ENCODE data around the gene SCNN1A. TPM values are rescaled to one million over a fixed set of nuclear protein-coding genes. Genes with fewer than 3 reads are reported as not detected.

Gene SCNN1A
- total RNA-seq, 1 experiment from 2014 or later: 118 TPM

DNA sequence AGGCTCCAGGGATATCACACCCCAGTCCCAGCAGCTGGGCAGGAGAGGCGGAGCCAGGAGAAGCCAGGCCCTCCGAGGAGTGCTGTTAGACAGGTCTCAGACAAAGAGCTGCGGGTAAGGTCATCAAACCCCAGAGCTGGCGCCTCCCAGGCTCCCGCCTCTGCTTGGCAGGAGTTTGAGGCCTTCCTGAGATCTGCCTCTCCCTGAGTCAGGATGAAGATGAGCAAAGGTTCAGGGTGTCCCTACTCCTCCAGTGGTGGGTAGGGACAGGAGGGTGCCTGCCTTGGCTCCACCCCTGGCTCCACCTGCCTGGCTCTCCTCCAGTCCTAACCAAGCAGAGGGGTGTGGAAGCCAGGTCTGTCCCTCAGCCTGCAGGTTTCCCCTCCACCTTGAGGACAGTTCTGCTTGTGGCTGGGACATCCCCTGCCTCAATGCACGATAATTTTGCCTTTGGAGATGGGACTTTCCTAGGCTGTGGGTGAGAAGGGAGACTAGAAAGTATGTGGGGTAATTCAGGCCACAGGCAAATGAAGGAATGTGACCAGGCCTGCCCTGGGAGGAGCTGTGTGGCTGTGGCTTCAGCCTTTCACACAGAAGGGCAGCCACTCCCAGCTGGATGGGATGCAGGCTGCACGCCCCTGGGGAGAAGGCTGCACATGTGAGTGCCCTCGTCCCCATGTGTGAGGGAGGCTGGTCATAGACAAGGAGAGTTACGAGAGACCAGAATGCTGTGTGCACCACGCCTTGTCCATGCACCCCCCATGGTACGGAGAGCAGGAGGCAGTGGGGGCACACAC, 62.6 kb downstream of the SCNN1A start:
- Histone ChIP-seq H3K9ac (ENCODE audit: low read length) (peak overlapping the region; percentile 26; the same call in 1 of the 2 replicates), H3K4me1 (ENCODE audit: control insufficient read depth in 1 of 2, insufficient read depth in 2 of 2, low read length in 2 of 2) (peaks cover 31 to 41% of the 10 kb centered on the region in 2 experiments), H2AFZ (ENCODE audit: low read depth, low read length, poor library complexity, severe bottlenecking) (no peak overlapping the region), H3K36me3 (ENCODE audit: control insufficient read depth in 1 of 2, insufficient read depth in 2 of 2, low read length in 2 of 2) (peaks cover 0 to 12% of the 10 kb centered on the region in 2 experiments; a peak in 2 of 4 replicates), H3K79me2 (ENCODE audit: insufficient read depth, low read length) (no peaks in the 10 kb centered on the region), H4K20me1 (ENCODE audit: insufficient read depth) (no peaks in the 10 kb centered on the region), H3K4me3 (replicated peaks in 1 of 2; ENCODE audit: low read depth in 1 of 2, low read length in 2 of 2) (peak overlapping the region in 1 of 2 experiments; percentile 8; a peak in 1 of 4 replicates), H3K27ac (ENCODE audit: low read depth, low read length) (peak overlapping the region; percentile 57), H3K4me2 (ENCODE audit: low read length) (peak overlapping the region; percentile 93), H3K27me3 (ENCODE audit: insufficient read depth, low read length) (no peaks in the 10 kb centered on the region), H3K9me3 (ENCODE audit: control insufficient read depth in 1 of 2, insufficient read depth in 1 of 2, low read depth in 1 of 2, low read length in 2 of 2) (no peaks in the 10 kb centered on the region), H3K9me2 (ENCODE audit: insufficient read depth) (no peaks in the 10 kb centered on the region)
- intact Hi-C loops (cut with micrococcal nuclease): no loop called here
- ATAC-seq: peak; percentile 79
- DNase-seq (ENCODE audit: low read depth, low spot score): no peak
- no TSS peak for BruUV-seq (replicated peaks)
- TF ChIP-seq CBX3 (IDR thresholded peaks at IDR 0.05; ENCODE audit: low read depth) (no peak), POLR2AphosphoS5 (IDR thresholded peaks at IDR 0.05; ENCODE audit: low read depth, low read length) (peak; percentile 44; the same call in 1 of the 2 replicates), SP1 (IDR thresholded peaks at IDR 0.05; ENCODE audit: low read depth) (0 out of 2 replicates have a peak, but pooled peaks have one; percentile 38)
- POLR2A ChIA-PET: interaction anchor here (0.6 to 1.4 kb wide), 4 partner anchors 10 to 411 kb away, joined by 3 to 5 read pairs (median 3); partner anchors contain the start of gene COPS7A
- CTCF ChIA-PET: no interaction called here
- RAD21 ChIA-PET (ENCODE audit: low non-redundant PET in 1 of 2, low total read pairs in 2 of 2, uncharacterized antibody in 2 of 2, unreplicated experiment in 2 of 2): no interaction called here

DNA sequence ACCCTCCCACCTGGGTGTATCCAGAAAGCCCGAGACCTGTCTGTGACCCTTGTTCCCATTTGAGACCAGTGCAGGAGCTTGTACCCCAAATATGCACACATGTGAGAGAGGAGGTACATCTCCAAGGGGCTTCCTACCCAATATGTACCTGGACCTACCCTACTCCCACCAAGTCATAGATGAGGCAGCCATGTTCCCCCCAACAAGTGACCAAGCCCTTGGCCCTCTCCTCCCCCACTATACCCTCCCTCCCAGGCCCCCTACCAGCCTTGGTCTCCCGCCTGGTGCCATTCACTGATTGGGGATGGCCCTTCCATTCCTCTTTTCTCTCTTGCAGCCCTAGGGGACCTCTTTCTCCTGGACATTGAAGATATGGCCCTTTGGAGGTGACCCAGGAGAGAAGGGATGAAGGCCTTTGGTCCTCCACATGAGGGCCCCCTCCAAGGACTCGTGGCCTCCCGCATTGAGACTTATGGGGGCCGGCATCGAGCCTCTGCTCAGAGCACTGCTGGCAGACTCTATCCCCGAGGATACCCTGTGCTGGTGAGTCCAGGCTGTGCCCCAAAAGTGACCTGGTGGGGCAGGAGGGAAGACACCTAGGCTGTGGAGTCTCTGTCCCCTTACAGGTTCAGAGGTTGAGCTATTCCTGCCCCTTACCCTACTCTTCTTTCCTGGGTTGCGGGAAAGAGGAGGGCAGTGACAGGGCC, 63.4 kb downstream of the SCNN1A start:
- Histone ChIP-seq H3K27me3 (ENCODE audit: insufficient read depth, low read length) (no peaks in the 10 kb centered on the region), H3K27ac (ENCODE audit: low read depth, low read length) (peak overlapping the region; percentile 57), H3K9me3 (ENCODE audit: control insufficient read depth in 1 of 2, insufficient read depth in 1 of 2, low read depth in 1 of 2, low read length in 2 of 2) (no peaks in the 10 kb centered on the region), H3K9me2 (ENCODE audit: insufficient read depth) (no peaks in the 10 kb centered on the region), H4K20me1 (ENCODE audit: insufficient read depth) (no peaks in the 10 kb centered on the region), H3K4me1 (ENCODE audit: control insufficient read depth in 1 of 2, insufficient read depth in 2 of 2, low read length in 2 of 2) (peaks cover 31 to 41% of the 10 kb centered on the region in 2 experiments), H3K9ac (ENCODE audit: low read length) (0 out of 2 replicates have a peak overlapping the region, but pooled peaks have one; percentile 26), H3K4me2 (ENCODE audit: low read length) (peak overlapping the region; percentile 93), H2AFZ (ENCODE audit: low read depth, low read length, poor library complexity, severe bottlenecking) (no peak overlapping the region), H3K4me3 (replicated peaks in 1 of 2; ENCODE audit: low read depth in 1 of 2, low read length in 2 of 2) (no peak overlapping the region), H3K79me2 (ENCODE audit: insufficient read depth, low read length) (no peaks in the 10 kb centered on the region), H3K36me3 (ENCODE audit: control insufficient read depth in 1 of 2, insufficient read depth in 2 of 2, low read length in 2 of 2) (peaks cover 0 to 12% of the 10 kb centered on the region in 2 experiments; a peak in 2 of 4 replicates)
- ChIA-PET POLR2A (interaction anchor here (0.6 to 1.4 kb wide), 4 partner anchors 11 to 412 kb away, joined by 3 to 5 read pairs (median 3); partner anchors contain the start of gene COPS7A), CTCF (no interaction called here), RAD21 (ENCODE audit: low non-redundant PET in 1 of 2, low total read pairs in 2 of 2, uncharacterized antibody in 2 of 2, unreplicated experiment in 2 of 2) (no interaction called here)
- intact Hi-C loops (cut with micrococcal nuclease): no loop called here
- BruUV-seq (replicated peaks): no TSS peak
- DNase-seq (ENCODE audit: low read depth, low spot score) (no peak), ATAC-seq (no peak)
- TF ChIP-seq, protein P1, sequence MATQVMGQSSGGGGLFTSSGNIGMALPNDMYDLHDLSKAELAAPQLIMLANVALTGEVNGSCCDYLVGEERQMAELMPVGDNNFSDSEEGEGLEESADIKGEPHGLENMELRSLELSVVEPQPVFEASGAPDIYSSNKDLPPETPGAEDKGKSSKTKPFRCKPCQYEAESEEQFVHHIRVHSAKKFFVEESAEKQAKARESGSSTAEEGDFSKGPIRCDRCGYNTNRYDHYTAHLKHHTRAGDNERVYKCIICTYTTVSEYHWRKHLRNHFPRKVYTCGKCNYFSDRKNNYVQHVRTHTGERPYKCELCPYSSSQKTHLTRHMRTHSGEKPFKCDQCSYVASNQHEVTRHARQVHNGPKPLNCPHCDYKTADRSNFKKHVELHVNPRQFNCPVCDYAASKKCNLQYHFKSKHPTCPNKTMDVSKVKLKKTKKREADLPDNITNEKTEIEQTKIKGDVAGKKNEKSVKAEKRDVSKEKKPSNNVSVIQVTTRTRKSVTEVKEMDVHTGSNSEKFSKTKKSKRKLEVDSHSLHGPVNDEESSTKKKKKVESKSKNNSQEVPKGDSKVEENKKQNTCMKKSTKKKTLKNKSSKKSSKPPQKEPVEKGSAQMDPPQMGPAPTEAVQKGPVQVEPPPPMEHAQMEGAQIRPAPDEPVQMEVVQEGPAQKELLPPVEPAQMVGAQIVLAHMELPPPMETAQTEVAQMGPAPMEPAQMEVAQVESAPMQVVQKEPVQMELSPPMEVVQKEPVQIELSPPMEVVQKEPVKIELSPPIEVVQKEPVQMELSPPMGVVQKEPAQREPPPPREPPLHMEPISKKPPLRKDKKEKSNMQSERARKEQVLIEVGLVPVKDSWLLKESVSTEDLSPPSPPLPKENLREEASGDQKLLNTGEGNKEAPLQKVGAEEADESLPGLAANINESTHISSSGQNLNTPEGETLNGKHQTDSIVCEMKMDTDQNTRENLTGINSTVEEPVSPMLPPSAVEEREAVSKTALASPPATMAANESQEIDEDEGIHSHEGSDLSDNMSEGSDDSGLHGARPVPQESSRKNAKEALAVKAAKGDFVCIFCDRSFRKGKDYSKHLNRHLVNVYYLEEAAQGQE (IDR thresholded peaks at IDR 0.05; ENCODE audit: low read depth): no peak
- TF ChIP-seq SIN3A (IDR thresholded peaks at IDR 0.05; ENCODE audit: low read depth) (no peak), CEBPB (IDR thresholded peaks at IDR 0.05; ENCODE audit: low read depth) (no peak), YY1 (IDR thresholded peaks at IDR 0.05; ENCODE audit: extremely low read depth, insufficient replicate concordance, low read depth, low read length) (no peak), CBX3 (IDR thresholded peaks at IDR 0.05; ENCODE audit: low read depth) (no peak), EZH2 (IDR thresholded peaks at IDR 0.05) (no peak), EZH2phosphoT487 (IDR thresholded peaks at IDR 0.05; ENCODE audit: borderline replicate concordance) (no peak)
- TF ChIP-seq, protein P2, sequence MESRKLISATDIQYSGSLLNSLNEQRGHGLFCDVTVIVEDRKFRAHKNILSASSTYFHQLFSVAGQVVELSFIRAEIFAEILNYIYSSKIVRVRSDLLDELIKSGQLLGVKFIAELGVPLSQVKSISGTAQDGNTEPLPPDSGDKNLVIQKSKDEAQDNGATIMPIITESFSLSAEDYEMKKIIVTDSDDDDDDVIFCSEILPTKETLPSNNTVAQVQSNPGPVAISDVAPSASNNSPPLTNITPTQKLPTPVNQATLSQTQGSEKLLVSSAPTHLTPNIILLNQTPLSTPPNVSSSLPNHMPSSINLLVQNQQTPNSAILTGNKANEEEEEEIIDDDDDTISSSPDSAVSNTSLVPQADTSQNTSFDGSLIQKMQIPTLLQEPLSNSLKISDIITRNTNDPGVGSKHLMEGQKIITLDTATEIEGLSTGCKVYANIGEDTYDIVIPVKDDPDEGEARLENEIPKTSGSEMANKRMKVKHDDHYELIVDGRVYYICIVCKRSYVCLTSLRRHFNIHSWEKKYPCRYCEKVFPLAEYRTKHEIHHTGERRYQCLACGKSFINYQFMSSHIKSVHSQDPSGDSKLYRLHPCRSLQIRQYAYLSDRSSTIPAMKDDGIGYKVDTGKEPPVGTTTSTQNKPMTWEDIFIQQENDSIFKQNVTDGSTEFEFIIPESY (IDR thresholded peaks at IDR 0.05; ENCODE audit: extremely low read depth, insufficient replicate concordance, low read length): no peak
